Measurements from ENCODE around the gene MIB2.
A peak's percentile ranks its signal among the peaks of the same experiment; 100 is the strongest.
"Not testable (repeated sequence)": the region's sequence is repeated elsewhere in the genome, so short reads cannot be mapped to it uniquely, and the experiment has no call there.

The MIB2 gene

DNA sequence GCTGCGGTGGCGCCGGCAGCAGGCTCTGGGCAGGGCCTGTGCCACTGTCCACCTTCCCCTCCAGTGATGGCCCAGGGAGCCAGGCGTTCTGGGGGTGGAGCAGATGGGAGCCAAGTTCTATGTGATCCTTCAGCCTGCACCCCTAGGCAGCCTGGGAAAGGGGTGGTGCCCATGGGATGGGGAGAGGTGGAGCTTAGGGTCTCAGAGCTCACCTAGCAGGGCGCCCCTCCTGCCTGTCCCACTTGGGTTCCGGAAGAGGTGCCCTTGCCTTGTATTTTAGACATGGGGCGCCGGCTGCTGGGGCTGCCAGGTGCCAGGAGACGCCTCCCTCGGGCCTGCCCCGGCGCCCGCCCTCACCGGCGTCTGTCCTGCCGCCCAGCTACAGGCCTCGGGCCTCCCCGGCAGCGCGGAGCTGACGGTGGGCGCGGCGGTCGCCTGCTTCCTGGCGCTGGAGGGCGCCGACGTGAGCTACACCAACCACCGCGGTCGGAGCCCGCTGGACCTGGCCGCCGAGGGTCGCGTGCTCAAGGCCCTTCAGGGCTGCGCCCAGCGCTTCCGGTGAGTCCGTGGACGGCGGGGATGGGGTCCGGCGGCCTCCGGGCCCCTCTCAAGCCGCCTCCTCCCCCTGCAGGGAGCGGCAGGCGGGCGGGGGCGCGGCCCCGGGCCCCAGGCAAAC is 13.6 kb downstream of the MIB2 start:
- DNase-seq = peak; percentile 31 to 38

- DNase-seq = peak; percentile 67 to 81
Measured at GRCh38 chr1:1629430-1630190, 14.3 kb downstream of the MIB2 start.

DNA sequence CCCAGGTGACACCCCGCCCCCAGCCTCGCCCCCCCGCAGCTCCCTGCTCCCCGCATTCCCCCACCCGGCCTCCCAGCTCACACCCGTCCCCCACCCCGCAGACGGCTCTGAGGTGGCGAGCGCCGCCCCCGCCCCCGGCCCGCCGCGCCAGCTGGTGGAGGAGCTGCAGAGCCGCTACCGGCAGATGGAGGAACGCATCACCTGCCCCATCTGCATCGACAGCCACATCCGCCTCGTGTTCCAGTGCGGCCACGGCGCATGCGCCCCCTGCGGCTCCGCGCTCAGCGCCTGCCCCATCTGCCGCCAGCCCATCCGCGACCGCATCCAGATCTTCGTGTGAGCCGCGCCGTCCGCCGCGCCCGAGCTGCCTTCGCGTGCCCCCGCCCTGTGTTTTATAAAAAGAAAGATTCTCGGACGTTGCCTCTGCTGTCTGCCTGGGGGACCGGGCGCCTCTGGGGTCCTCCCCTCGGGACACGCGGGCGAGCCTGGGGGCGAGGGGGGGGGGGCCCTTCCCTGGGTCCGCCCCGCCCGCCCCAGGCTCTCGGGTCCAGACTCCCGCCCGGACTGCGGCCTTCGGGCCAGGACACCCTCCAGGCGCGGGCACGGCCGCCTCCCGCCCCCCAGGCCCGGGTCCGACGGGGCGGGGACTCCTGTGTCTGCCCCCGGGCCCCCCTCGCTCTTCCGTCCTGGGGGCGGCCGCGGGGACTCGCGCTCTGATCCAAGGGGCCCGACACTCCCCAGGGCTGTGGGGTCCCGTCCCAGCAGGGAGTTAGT is 15.1 kb downstream of the MIB2 start:
- peak; percentile 87 to 94 for DNase-seq

GRCh38 chr1:1630965-1631781 is 15.9 kb downstream of the MIB2 start:
- peak in 1 of 2 donors; percentile 24 for DNase-seq

GRCh38 chr1:1631782-1632420 is 16.6 kb downstream of the MIB2 start, which contains the start of gene MMP23B:
Gene MMP23B (plus strand): TSS chr1:1632173. CDS start chr1:1632219, 46 bp downstream.
- DNase-seq = no peak

DNA sequence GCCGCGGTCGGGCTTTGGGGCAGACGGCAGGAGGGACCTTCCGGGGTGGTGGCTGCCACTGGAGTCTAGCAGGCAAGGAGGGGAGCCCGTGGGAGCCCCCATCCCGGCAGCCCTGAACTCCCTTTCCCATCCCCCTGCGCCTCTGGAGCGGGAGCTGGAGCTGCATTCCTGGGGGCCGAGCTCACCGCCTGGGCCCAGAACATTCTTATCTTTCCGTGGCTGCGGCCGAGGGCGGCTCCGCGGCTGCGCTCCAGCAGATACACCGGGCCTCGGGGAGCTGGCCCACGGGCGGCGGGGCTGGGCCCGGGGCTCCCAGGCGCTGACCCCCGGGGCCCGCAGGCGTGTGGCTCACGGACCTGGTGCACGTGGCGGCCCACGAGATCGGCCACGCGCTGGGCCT is 18.1 kb downstream of the MIB2 start:
- DNase-seq = not testable (repeated sequence)

DNA sequence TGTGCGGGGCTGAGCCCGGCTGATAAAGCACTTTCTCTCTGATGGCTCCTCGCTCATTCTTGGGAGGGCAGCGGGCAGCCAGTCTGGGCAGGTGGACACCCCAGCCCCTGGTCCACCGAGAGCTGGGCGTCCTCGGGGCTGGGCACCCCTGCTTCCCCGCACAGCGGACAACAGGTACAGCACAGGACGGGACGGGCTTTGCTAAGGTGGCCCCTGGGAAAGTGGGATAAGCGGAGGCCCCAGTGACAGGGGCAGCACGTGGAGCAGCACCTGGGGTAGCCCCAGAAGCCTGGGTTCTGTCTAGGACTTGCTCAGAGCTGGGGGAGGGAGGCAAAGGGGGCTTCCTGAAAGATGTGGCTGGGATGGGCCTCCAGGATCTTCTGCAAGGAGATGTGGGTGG is 19.3 kb downstream of the MIB2 start:
- DNase-seq = not testable (repeated sequence)

GRCh38 chr1:1636621-1637478 is 21.6 kb downstream of the MIB2 start:
- not testable (repeated sequence) for DNase-seq

- not testable (repeated sequence) for DNase-seq
Measured at GRCh38 chr1:1637479-1637875, 22.2 kb downstream of the MIB2 start.

DNA sequence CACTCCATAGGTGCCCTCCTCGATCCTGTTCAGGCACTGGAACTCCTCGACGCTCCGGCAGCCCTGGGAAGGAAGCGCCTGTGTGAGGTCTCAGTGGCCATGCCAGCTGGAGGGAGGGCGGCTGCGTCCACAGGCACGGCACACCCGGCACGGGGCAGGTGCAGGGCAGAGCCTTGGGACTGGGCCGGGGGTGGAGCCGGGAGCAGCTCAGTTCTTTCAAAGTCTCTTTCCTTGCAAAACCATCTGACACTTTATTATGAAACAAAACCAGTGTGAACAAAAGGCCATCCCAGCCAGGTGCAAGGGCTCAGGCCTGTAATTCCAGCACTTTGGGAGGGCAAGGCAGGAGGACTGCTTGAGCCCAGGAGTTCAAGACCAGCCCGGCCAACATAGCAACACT is 23.2 kb downstream of the MIB2 start:
- DNase-seq = not testable (repeated sequence)

- not testable (repeated sequence) for DNase-seq
Measured at GRCh38 chr1:1639368-1639767, 24.1 kb downstream of the MIB2 start.

GRCh38 chr1:1640081-1640480 is 24.8 kb downstream of the MIB2 start:
- DNase-seq = not testable (repeated sequence)

- DNase-seq = not testable (repeated sequence)
Measured at GRCh38 chr1:1640711-1641461, 25.6 kb downstream of the MIB2 start.

DNA sequence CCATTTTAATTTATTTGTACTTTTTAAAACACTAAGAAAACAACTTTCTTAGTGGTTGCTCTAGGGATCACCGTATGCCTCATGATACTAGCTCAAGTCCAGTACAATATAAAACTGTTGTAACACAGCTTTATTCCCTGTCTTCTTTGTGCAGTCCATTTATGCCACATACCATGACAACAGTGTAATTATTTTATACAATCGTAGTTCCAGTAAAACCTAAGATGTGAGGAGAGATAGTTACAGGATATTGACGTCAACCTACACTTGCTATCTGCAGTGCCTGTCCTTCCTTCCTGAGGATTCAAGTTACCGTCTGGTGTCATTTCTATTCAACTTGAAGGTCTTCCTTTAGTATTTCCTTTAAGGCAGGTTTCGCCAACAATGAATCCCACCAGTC is 31.0 kb downstream of the MIB2 start:
- not testable (repeated sequence) for DNase-seq

- not testable (repeated sequence) for DNase-seq
Measured at GRCh38 chr1:1647567-1648241, 32.4 kb downstream of the MIB2 start.

DNA sequence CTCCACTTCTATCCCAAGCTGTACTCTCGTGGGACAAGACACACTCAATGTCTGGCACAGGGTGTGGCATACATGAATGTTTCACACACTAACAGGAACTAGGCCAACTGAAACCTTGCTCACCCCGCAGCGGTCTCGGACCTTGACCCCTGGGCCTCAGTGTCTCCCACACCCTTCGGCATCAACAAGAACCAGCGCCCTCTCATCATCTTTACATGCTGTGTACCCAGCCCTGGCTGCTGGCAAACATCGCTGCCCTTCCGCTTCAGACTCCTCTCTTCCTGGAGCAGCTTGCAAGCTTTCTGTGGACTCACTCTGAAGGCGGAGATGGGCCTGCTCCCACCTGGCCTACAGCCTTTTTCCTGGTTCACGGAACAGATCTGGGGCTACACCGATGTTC is 33.0 kb downstream of the MIB2 start:
- not testable (repeated sequence) for DNase-seq

GRCh38 chr1:1658583-1659549 is 43.6 kb downstream of the MIB2 start, which contains the start of gene CDK11B:
Gene CDK11B (minus strand): TSS chr1:1659004. CDS start chr1:1657485, 1,519 bp downstream.
- peak; percentile 93 to 99 for DNase-seq

DNA sequence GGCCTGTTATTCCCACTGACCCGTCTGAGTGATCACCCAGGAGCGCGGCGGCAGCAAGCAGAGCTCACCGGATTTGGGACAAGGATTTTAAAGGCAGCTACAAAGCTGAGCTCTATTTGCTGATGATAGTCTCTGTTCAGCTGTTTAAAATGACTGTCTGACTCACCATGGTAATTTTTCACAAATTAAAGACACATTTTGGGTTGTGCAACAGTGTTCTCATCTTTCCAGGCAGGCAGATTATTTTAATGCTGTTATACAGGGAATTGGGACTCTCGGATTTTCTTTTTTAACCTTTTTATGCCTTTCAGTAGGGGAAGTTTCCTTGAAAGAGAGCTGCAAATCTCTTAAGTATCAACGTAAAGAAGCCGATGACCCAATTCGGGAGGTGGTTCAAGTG is 47.1 kb downstream of the MIB2 start:
- DNase-seq = not testable (repeated sequence)
